ENCODE measurements around the gene FARP1.

The FARP1 gene

GRCh38 chr13:98289339-98289945 is 146.5 kb downstream of the FARP1 start:
- DNase-seq = no peak

GRCh38 chr13:98290261-98290660 is 147.4 kb downstream of the FARP1 start:
- DNase-seq = no peak

- no peak for DNase-seq
Measured at GRCh38 chr13:98291658-98292057, 148.8 kb downstream of the FARP1 start.

- no peak for DNase-seq
Measured at GRCh38 chr13:98293103-98293502, 150.2 kb downstream of the FARP1 start.

GRCh38 chr13:98293570-98294142 is 150.8 kb downstream of the FARP1 start:
- DNase-seq = no peak

- no peak for DNase-seq
Measured at GRCh38 chr13:98295371-98295770, 152.5 kb downstream of the FARP1 start.

- no peak for DNase-seq
Measured at GRCh38 chr13:98297051-98297450, 154.2 kb downstream of the FARP1 start.

- no peak for DNase-seq
Measured at GRCh38 chr13:98297745-98298144, 154.9 kb downstream of the FARP1 start.

- DNase-seq = no peak
Measured at GRCh38 chr13:98298599-98298998, 155.7 kb downstream of the FARP1 start.

GRCh38 chr13:98299235-98299965 is 156.5 kb downstream of the FARP1 start:
- no peak for DNase-seq

- no peak for DNase-seq
Measured at GRCh38 chr13:98299966-98300350, 157.1 kb downstream of the FARP1 start.

GRCh38 chr13:98300956-98301641 is 158.2 kb downstream of the FARP1 start:
- DNase-seq = no peak

GRCh38 chr13:98301721-98302120 is 158.8 kb downstream of the FARP1 start:
- DNase-seq = no peak

GRCh38 chr13:98303858-98304257 is 161.0 kb downstream of the FARP1 start:
- no peak for DNase-seq

- DNase-seq = no peak
Measured at GRCh38 chr13:98305670-98306069, 162.8 kb downstream of the FARP1 start.

GRCh38 chr13:98307463-98308085 is 164.7 kb downstream of the FARP1 start:
- DNase-seq = no peak

GRCh38 chr13:98308086-98308911 is 165.4 kb downstream of the FARP1 start:
- no peak for DNase-seq

GRCh38 chr13:98309569-98310335 is 166.9 kb downstream of the FARP1 start:
- DNase-seq = no peak

- no peak for DNase-seq
Measured at GRCh38 chr13:98310485-98311199, 167.7 kb downstream of the FARP1 start.

GRCh38 chr13:98311200-98311548 is 168.3 kb downstream of the FARP1 start:
- DNase-seq = no peak

- DNase-seq = no peak
Measured at GRCh38 chr13:98312606-98313005, 169.7 kb downstream of the FARP1 start.
